Adrenal gland (tissue), 5 donors: ENCODE results near the gene RPL10.
A peak's percentile ranks its signal among the peaks of the same experiment; 100 is the strongest.

ENCODE experiments used
- CTCF ChIP-seq, 6 experiments: fragments of 450-650 bp in 4 of 6; fragments of 200-600 bp in 2 of 6; sonication (generic) in 1 of 6; IDR thresholded peaks; 1 replicate in 5 of 6; 2 replicates in 1 of 6; pipeline versions ENCODE4 v1.5.1 to v1.8.0; 2016 to 2021; ENCODE audit warnings: antibody characterized with exemption in 6 of 6, mild to moderate bottlenecking in 2 of 6, moderate library complexity in 1 of 6
- POLR2A ChIP-seq, 2 donors: fragments of 450-650 bp; IDR thresholded peaks; one replicate each; pipeline ENCODE4 v1.6.1; 2017; ENCODE audit warnings: antibody characterized with exemption in 2 of 2, mild to moderate bottlenecking in 2 of 2, moderate library complexity in 1 of 2
- donor health status: DM: no; HTN: no; CAD: no.

- TF ChIP-seq CTCF (IDR thresholded peaks at IDR 0.05) (peak in 1 of 6 experiments; percentile 8), POLR2A (IDR thresholded peaks at IDR 0.05) (peak; percentile 92 to 93)
Observed at GRCh38 chrX:154371017-154371788, 27.0 kb upstream of the RPL10 start.
